ENCODE results near the gene HS3ST4. TPM values are rescaled to one million over a fixed set of nuclear protein-coding genes. Genes with fewer than 3 reads are reported as not detected.

Gene HS3ST4
- total and polyA plus RNA-seq, 2 experiments from 2014 or later, result 0.44 to 2.1 TPM

DNA sequence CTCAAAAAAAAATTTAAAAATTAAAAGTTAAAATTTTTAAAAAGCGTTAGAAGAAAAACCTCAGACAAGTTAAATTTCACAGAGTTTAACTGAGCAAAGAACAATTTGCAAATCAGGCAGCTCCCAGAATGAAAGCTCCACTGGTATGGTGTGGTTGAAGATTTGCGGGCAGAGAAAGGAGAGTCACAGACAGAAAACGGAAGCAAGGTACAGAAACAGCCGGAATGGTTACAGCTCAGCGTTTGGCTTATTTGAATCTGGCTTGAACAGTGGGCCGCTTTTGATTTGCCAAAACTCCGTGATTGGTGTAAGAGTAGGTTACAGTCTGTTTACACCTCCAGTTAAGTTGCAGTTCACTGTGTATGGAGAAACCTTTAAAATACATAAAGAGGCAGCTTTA, 297.1 kb downstream of the HS3ST4 start:
- Histone ChIP-seq H3K4me2 (no peak overlapping the region), H3K9me2 (ENCODE audit: insufficient read depth) (no peaks in the 10 kb centered on the region), H4K20me1 (replicated peaks; ENCODE audit: insufficient read depth) (no peaks in the 10 kb centered on the region), H2AFZ (no peak overlapping the region), H3K36me3 (ENCODE audit: insufficient read depth) (no peaks in the 10 kb centered on the region; the same call in 1 of the 2 replicates), H3K4me3 (no peak overlapping the region), H3K27ac (ENCODE audit: low read depth) (no peak overlapping the region), H3F3A (replicated peaks; ENCODE audit: low read depth) (no peaks in the 10 kb centered on the region), H3K4me1 (ENCODE audit: insufficient read depth) (no peaks in the 10 kb centered on the region), H3K79me2 (replicated peaks; ENCODE audit: insufficient read depth) (no peaks in the 10 kb centered on the region), H3K27me3 (ENCODE audit: insufficient read depth) (no peaks in the 10 kb centered on the region)
- ATAC-seq (no peak), DNase-seq (ENCODE audit: low spot score) (no peak)
- H3K36me3 Mint-ChIP-seq (ENCODE audit: low read depth), result peaks cover 20% of the 10 kb centered on the region
- peaks cover 4% of the 10 kb centered on the region for H3K27me3 Mint-ChIP-seq (ENCODE audit: insufficient read depth, low read depth, poor library complexity)
- TF ChIP-seq JUNB (IDR thresholded peaks at IDR 0.05; ENCODE audit: unreplicated experiment), result no peak
- TF ChIP-seq, protein P1, sequence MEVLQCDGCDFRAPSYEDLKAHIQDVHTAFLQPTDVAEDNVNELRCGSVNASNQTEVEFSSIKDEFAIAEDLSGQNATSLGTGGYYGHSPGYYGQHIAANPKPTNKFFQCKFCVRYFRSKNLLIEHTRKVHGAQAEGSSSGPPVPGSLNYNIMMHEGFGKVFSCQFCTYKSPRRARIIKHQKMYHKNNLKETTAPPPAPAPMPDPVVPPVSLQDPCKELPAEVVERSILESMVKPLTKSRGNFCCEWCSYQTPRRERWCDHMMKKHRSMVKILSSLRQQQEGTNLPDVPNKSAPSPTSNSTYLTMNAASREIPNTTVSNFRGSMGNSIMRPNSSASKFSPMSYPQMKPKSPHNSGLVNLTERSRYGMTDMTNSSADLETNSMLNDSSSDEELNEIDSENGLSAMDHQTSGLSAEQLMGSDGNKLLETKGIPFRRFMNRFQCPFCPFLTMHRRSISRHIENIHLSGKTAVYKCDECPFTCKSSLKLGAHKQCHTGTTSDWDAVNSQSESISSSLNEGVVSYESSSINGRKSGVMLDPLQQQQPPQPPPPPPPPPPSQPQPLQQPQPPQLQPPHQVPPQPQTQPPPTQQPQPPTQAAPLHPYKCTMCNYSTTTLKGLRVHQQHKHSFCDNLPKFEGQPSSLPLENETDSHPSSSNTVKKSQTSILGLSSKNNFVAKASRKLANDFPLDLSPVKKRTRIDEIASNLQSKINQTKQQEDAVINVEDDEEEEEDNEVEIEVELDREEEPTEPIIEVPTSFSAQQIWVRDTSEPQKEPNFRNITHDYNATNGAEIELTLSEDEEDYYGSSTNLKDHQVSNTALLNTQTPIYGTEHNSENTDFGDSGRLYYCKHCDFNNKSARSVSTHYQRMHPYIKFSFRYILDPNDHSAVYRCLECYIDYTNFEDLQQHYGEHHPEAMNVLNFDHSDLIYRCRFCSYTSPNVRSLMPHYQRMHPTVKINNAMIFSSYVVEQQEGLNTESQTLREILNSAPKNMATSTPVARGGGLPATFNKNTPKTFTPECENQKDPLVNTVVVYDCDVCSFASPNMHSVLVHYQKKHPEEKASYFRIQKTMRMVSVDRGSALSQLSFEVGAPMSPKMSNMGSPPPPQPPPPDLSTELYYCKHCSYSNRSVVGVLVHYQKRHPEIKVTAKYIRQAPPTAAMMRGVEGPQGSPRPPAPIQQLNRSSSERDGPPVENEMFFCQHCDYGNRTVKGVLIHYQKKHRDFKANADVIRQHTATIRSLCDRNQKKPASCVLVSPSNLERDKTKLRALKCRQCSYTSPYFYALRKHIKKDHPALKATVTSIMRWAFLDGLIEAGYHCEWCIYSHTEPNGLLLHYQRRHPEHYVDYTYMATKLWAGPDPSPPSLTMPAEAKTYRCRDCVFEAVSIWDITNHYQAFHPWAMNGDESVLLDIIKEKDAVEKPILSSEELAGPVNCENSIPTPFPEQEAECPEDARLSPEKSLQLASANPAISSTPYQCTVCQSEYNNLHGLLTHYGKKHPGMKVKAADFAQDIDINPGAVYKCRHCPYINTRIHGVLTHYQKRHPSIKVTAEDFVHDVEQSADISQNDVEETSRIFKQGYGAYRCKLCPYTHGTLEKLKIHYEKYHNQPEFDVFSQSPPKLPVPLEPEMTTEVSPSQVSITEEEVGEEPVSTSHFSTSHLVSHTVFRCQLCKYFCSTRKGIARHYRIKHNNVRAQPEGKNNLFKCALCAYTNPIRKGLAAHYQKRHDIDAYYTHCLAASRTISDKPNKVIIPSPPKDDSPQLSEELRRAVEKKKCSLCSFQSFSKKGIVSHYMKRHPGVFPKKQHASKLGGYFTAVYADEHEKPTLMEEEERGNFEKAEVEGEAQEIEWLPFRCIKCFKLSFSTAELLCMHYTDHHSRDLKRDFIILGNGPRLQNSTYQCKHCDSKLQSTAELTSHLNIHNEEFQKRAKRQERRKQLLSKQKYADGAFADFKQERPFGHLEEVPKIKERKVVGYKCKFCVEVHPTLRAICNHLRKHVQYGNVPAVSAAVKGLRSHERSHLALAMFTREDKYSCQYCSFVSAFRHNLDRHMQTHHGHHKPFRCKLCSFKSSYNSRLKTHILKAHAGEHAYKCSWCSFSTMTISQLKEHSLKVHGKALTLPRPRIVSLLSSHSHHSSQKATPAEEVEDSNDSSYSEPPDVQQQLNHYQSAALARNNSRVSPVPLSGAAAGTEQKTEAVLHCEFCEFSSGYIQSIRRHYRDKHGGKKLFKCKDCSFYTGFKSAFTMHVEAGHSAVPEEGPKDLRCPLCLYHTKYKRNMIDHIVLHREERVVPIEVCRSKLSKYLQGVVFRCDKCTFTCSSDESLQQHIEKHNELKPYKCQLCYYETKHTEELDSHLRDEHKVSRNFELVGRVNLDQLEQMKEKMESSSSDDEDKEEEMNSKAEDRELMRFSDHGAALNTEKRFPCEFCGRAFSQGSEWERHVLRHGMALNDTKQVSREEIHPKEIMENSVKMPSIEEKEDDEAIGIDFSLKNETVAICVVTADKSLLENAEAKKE (CRISPR knock-in tag; IDR thresholded peaks at IDR 0.05), result no peak
- H3K27ac Mint-ChIP-seq, result no peak overlapping the region
- no peak overlapping the region for H3K4me3 Mint-ChIP-seq
- H3K4me1 Mint-ChIP-seq, result peaks cover 7% of the 10 kb centered on the region; the same call in 2 of the 3 replicates
- peaks cover 82% of the 10 kb centered on the region for H3K9me3 Mint-ChIP-seq

DNA sequence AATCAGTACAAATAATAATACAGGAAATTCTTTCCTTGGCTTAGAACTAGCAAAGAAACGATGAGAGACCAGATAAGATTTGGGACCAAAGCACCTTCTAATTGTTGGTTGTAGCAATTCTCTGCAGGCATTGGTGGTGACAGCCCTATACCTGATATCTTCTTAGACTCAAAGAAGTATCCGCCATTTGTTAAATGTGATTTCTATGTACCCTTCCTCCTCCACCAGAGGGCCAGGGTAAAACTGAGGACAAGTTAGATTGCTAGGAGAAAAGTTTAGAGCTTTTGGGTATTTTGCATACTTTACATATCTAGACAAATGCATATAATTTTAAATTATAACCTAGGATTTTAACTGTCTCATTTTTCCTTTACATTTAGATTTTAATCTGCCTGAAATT, 304.3 kb downstream of the HS3ST4 start:
- Histone ChIP-seq H2AFZ (no peak overlapping the region), H3K27ac (ENCODE audit: low read depth) (no peak overlapping the region), H3K79me2 (replicated peaks; ENCODE audit: insufficient read depth) (no peaks in the 10 kb centered on the region), H3K4me3 (no peak overlapping the region), H3K4me1 (ENCODE audit: insufficient read depth) (no peaks in the 10 kb centered on the region), H3K27me3 (ENCODE audit: insufficient read depth) (no peaks in the 10 kb centered on the region), H4K20me1 (replicated peaks; ENCODE audit: insufficient read depth) (no peaks in the 10 kb centered on the region), H3K4me2 (no peak overlapping the region), H3K36me3 (ENCODE audit: insufficient read depth) (no peaks in the 10 kb centered on the region; the same call in 1 of the 2 replicates), H3K9me2 (ENCODE audit: insufficient read depth) (no peaks in the 10 kb centered on the region), H3F3A (replicated peaks; ENCODE audit: low read depth) (no peaks in the 10 kb centered on the region)
- DNase-seq (ENCODE audit: low spot score), result peak; percentile 41
- Mint-ChIP-seq H3K36me3 (ENCODE audit: low read depth) (peaks cover 3% of the 10 kb centered on the region; the same call in 2 of the 3 replicates), H3K27ac (no peak overlapping the region), H3K4me3 (no peak overlapping the region), H3K4me1 (no peaks in the 10 kb centered on the region), H3K27me3 (ENCODE audit: insufficient read depth, low read depth, poor library complexity) (no peaks in the 10 kb centered on the region), H3K9me3 (peaks cover 60% of the 10 kb centered on the region)
- TF ChIP-seq, protein P1 (CRISPR knock-in tag; IDR thresholded peaks at IDR 0.05), result no peak
- no peak for TF ChIP-seq EZH2phosphoT487 (IDR thresholded peaks at IDR 0.05; ENCODE audit: unreplicated experiment)
- TF ChIP-seq, protein P2, sequence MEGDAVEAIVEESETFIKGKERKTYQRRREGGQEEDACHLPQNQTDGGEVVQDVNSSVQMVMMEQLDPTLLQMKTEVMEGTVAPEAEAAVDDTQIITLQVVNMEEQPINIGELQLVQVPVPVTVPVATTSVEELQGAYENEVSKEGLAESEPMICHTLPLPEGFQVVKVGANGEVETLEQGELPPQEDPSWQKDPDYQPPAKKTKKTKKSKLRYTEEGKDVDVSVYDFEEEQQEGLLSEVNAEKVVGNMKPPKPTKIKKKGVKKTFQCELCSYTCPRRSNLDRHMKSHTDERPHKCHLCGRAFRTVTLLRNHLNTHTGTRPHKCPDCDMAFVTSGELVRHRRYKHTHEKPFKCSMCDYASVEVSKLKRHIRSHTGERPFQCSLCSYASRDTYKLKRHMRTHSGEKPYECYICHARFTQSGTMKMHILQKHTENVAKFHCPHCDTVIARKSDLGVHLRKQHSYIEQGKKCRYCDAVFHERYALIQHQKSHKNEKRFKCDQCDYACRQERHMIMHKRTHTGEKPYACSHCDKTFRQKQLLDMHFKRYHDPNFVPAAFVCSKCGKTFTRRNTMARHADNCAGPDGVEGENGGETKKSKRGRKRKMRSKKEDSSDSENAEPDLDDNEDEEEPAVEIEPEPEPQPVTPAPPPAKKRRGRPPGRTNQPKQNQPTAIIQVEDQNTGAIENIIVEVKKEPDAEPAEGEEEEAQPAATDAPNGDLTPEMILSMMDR (conservative IDR thresholded peaks at IDR 0.05; ENCODE audit: low read depth in 2 of 2), result peak; percentile 34 to 56
- ATAC-seq, result no peak
